ENCODE data around the gene UBR1. TPM values are rescaled to one million over a fixed set of nuclear protein-coding genes. Genes with fewer than 3 reads are reported as not detected.
A peak's percentile ranks its signal among the peaks of the same experiment; 100 is the strongest.
"Not testable (repeated sequence)": the region's sequence is repeated elsewhere in the genome, so short reads cannot be mapped to it uniquely, and the experiment has no call there.

Gene UBR1
- total RNA-seq, 1 donor from 2014 or later, result 32.5 TPM

DNA sequence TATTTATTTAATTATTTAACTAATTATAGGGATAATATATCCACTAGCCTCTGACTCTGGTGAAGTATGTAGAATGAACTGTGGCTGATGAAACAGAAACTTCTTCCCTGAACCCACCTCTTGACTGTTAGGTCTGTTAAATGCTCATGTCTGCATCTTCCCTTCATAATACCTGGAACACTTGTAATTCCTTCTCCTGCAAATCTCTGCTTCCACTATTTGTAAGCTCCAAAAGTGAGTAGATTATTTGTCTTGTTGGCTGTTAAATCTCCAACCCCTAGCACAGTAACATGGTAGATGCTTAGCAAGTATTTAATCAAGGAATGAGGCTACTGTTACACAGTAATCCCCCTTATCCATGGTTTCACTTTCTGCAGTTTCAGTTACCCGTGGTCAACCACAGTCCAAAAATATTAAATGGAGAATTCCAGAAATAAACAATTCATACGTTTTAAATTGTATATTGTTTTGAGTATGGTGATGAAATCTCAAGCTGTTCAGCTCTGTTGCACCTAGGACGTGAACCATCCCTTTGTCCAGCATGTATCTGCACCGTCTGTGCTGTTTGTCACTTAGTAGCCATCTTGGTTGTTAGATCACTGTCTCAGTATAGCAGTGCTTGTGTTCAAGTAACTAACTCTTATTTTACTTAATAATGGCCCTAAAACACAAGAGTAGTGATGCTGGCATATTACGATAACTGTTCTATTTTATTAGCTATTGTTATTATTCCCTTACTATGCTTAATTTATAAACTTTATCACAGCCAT lies 190.9 kb downstream of the UBR1 start:
- peak overlapping the region; percentile 15 for H3K4me3 ChIP-seq
- no peaks in the 10 kb centered on the region for H3K27me3 ChIP-seq (ENCODE audit: low read depth)
- H3K9me3 ChIP-seq, result no peaks in the 10 kb centered on the region
- ATAC-seq (no peak), DNase-seq (no peak)
- intact Hi-C loops (cut with DNase I), result no loop called here
- no peaks in the 10 kb centered on the region for H3K36me3 ChIP-seq
- TF ChIP-seq CTCF (IDR thresholded peaks at IDR 0.05), result no peak
- no peak overlapping the region for H3K27ac ChIP-seq
- H3K4me1 ChIP-seq, result peaks cover 27% of the 10 kb centered on the region

- H3K36me3 ChIP-seq, result no peaks in the 10 kb centered on the region
- no peaks in the 10 kb centered on the region for H3K27me3 ChIP-seq (ENCODE audit: low read depth)
- DNase-seq, result no peak
- no peak overlapping the region for H3K4me3 ChIP-seq
- H3K27ac ChIP-seq, result no peak overlapping the region
- H3K4me1 ChIP-seq, result peaks cover 9% of the 10 kb centered on the region
- ATAC-seq, result no peak
- intact Hi-C loops (cut with DNase I), result no loop called here
- no peak for TF ChIP-seq CTCF (IDR thresholded peaks at IDR 0.05)
- H3K9me3 ChIP-seq, result no peaks in the 10 kb centered on the region
These were observed 194.7 kb downstream of the UBR1 start for GRCh38 chr15:42911058-42911592.

DNA sequence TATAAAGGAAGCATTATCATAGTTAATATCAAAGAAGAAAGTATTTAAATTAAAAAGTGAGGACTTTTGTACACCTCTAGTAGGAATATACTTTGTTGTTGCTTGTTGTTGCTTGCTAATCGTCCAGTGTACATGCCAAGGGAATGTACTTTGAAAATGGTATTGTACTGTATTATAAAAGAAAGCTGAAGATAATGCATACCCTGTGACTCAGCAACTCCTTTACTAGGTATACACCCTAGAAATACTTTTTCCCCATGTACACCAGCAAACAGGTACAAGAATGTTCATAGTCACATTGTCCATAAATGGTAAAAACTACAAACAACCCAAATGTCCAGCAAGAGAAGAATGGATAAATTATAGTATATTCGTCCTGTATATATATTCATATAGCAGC lies 197.3 kb downstream of the UBR1 start:
- Histone ChIP-seq H3K27me3 (ENCODE audit: low read depth) (no peaks in the 10 kb centered on the region), H3K4me1 (peaks cover 3% of the 10 kb centered on the region), H3K4me3 (no peak overlapping the region), H3K9me3 (no peaks in the 10 kb centered on the region), H3K36me3 (no peaks in the 10 kb centered on the region), H3K27ac (no peak overlapping the region)
- no peak for ATAC-seq
- no peak for DNase-seq
- TF ChIP-seq CTCF (IDR thresholded peaks at IDR 0.05), result no peak
- intact Hi-C loops (cut with DNase I), result no loop called here

DNA sequence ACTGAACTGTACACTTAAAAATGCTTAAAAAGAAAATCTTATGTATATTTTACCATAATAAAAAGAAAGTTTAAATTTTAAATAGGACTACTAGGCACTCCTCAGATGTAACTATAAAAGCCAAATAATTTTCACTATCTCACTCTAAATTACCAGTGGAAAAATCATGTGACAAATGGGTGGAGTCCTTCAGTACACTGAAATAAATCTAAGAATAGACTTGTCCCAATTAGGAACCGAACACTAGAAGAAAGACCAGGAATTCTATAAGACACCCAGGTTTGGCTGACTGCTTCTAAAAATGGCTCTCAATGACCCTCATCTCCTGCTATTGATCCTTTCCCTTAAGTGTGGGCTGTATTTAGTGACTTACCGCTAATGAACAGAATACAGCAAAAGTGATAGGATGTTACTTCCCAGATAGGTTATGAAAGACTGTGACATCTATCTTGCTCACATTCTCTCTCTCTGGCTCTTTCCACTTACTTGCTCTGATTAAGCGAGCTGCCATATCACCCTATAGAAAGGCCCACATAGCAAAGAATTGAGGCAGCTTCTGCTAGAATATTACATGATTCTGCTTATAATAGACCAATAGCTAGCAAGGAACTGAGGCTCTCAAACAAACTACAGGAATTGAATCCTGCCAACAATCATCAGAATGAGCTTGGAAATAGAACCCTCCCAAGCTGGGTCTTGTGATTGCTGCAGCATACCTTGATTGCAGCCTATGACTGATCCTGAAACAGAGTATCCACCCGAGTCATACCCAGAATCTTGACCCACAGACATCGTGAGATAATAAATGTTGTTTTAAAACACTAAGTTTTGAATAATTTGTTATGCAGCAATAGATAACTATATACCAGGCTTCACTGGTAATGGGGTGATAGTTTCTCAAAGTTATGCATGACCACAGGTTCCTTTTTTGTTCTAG lies 202.2 kb downstream of the UBR1 start:
- ATAC-seq (no peak), DNase-seq (no peak)
- no peak overlapping the region for H3K27ac ChIP-seq
- no peaks in the 10 kb centered on the region for H3K36me3 ChIP-seq
- TF ChIP-seq CTCF (IDR thresholded peaks at IDR 0.05), result no peak
- intact Hi-C loops (cut with DNase I), result no loop called here
- H3K27me3 ChIP-seq (ENCODE audit: low read depth), result no peaks in the 10 kb centered on the region
- no peak overlapping the region for H3K4me3 ChIP-seq
- H3K4me1 ChIP-seq, result peaks cover 5% of the 10 kb centered on the region
- H3K9me3 ChIP-seq, result no peaks in the 10 kb centered on the region

DNA sequence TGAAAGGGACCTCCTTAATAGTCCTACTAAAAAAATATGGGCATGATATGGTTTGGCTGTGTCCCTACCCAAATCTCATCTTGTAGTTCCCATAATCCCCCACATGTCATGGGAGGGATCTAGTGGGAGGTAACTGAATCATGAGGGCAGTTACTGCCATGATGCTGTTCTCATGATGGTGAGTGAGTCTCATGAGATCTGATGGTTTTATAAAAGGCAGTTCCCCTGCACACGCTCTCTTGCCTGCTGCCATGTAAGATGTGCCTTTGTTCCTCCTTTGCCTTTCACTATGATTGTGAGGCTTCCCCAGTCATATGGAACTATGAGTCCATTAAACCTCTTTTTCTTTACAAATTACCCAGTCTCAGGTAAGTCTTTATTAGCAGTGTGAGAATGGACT lies 211.9 kb downstream of the UBR1 start:
- DNase-seq; ATAC-seq; H3K27ac ChIP-seq; H3K36me3 ChIP-seq; H3K9me3 ChIP-seq; H3K4me3 ChIP-seq; intact Hi-C loops (cut with DNase I); H3K27me3 ChIP-seq (ENCODE audit: low read depth): not testable (repeated sequence)
- peaks cover 11% of the 10 kb centered on the region for H3K4me1 ChIP-seq

Other genes with a start within 250 kb of the UBR1 start
- gene TTBK2, start 185.3 kb downstream of the UBR1 start, total RNA-seq, result 19.1 TPM
- gene TMEM62, start 27.5 kb upstream of the UBR1 start, total RNA-seq, result 26.2 TPM
- gene CCNDBP1, start 79.4 kb upstream of the UBR1 start, total RNA-seq, result 71.0 TPM
- gene EPB42, start 115.0 kb upstream of the UBR1 start, total RNA-seq, result not detected
- 0.32 TPM for gene TGM5, start 160.9 kb upstream of the UBR1 start, total RNA-seq
- not detected for gene TGM7, start 196.2 kb upstream of the UBR1 start, total RNA-seq
- gene LCMT2, start 224.5 kb upstream of the UBR1 start, total RNA-seq, result 6.9 TPM